GM23338 (cell line): ENCODE results near the gene WRNIP1. TPM values are rescaled to one million over a fixed set of nuclear protein-coding genes. Genes with fewer than 3 reads are reported as not detected.

Source experiments
- ATAC-seq: fragments of 200-7000 bp; cut with Tn5 transposase; 3 replicates; pipeline ENCODE4 v1.9.1; 2020
- DNase-seq: peaks from one replicate; pipeline ENCODE4 v3.0.0-alpha.2; 2015; ENCODE audit warnings: low spot score
- H2AFZ ChIP-seq: fragments of 200-600 bp; sonication (generic); 2 replicates; pipeline ENCODE4 v1.8.0; 2016; ENCODE audit warnings: antibody characterized with exemption, mild to moderate bottlenecking, moderate library complexity
- H3F3A ChIP-seq: fragments of 200-600 bp; sonication (generic); replicated peaks from 2 replicates; pipeline ENCODE4 v1.8.0; 2017; ENCODE audit warnings: antibody characterized with exemption, mixed run types, low read depth
- H3K27ac ChIP-seq: fragments of 200-600 bp; sonication (generic); 2 replicates; pipeline ENCODE4 v1.6.1; 2016; ENCODE audit warnings: low read depth
- H3K27me3 ChIP-seq: fragments of 200-600 bp; sonication (generic); 2 replicates; pipeline ENCODE4 v1.8.0; 2016; ENCODE audit warnings: mild to moderate bottlenecking, mixed run types, moderate library complexity; ENCODE audit not compliant: insufficient read depth
- H3K36me3 ChIP-seq: fragments of 200-600 bp; sonication (generic); 2 replicates; pipeline ENCODE4 v1.8.0; 2016; ENCODE audit warnings: mild to moderate bottlenecking; ENCODE audit not compliant: insufficient read depth
- H3K4me1 ChIP-seq: fragments of 200-600 bp; sonication (generic); 2 replicates; pipeline ENCODE4 v1.8.0; 2016; ENCODE audit warnings: mild to moderate bottlenecking, moderate library complexity; ENCODE audit not compliant: insufficient read depth
- H3K4me2 ChIP-seq: fragments of 200-600 bp; sonication (generic); 2 replicates; pipeline ENCODE4 v1.7.1; 2017; ENCODE audit warnings: mixed run types
- H3K4me3 ChIP-seq: fragments of 200-600 bp; sonication (generic); 2 replicates; pipeline ENCODE4 v1.6.1; 2016; ENCODE audit warnings: mixed run types
- H3K79me2 ChIP-seq: fragments of 200-600 bp; sonication (generic); replicated peaks from 2 replicates; pipeline ENCODE4 v1.8.0; 2017; ENCODE audit warnings: mild to moderate bottlenecking; ENCODE audit not compliant: insufficient read depth
- H3K9me2 ChIP-seq: fragments of 200-600 bp; sonication (generic); 2 replicates; pipeline ENCODE4 v1.8.0; 2017; ENCODE audit not compliant: insufficient read depth
- H4K20me1 ChIP-seq: fragments of 200-600 bp; sonication (generic); replicated peaks from 2 replicates; pipeline ENCODE4 v1.8.0; 2017; ENCODE audit warnings: mild to moderate bottlenecking; ENCODE audit not compliant: insufficient read depth
- H3K27ac Mint-ChIP-seq: 2 replicates; pipeline ENCODE4 v1.8.0; 2020; ENCODE audit warnings: inconsistent platforms, mild to moderate bottlenecking, moderate library complexity, mixed read lengths
- H3K27me3 Mint-ChIP-seq: 3 replicates; pipeline ENCODE4 v1.8.0; 2022; ENCODE audit warnings: low read depth, mild to moderate bottlenecking, moderate library complexity, mixed read lengths, inconsistent platforms; ENCODE audit not compliant: insufficient read depth, poor library complexity
- H3K36me3 Mint-ChIP-seq: 3 replicates; pipeline ENCODE4 v1.8.0; 2021; ENCODE audit warnings: low read depth, mild to moderate bottlenecking, inconsistent platforms, moderate library complexity, mixed read lengths
- H3K4me1 Mint-ChIP-seq: 3 replicates; pipeline ENCODE4 v1.8.0; 2020; ENCODE audit warnings: mild to moderate bottlenecking, inconsistent platforms, mixed read lengths
- H3K4me3 Mint-ChIP-seq: 3 replicates; pipeline ENCODE4 v1.8.0; 2021; ENCODE audit warnings: moderate library complexity, mild to moderate bottlenecking, inconsistent platforms, mixed read lengths
- H3K9me3 Mint-ChIP-seq: 3 replicates; pipeline ENCODE4 v1.8.0; 2020; ENCODE audit warnings: moderate library complexity, mild to moderate bottlenecking, inconsistent platforms, mixed read lengths
- CREB1 ChIP-seq: fragments of 250-450 bp; sonication (Bioruptor Pico); IDR thresholded peaks from 2 replicates; pipeline ENCODE4 v1.5.0; 2020; ENCODE audit warnings: low read depth, mild to moderate bottlenecking, moderate library complexity
- CTCF ChIP-seq, 2 experiments: fragments of 200-600 bp in 1 of 2; sonication (generic) in 1 of 2; conservative IDR thresholded peaks; 2 replicates each; pipeline versions ENCODE4 v1.5.1 to v1.6.1; 2016 to 2017; ENCODE audit warnings: antibody characterized with exemption in 2 of 2, low read depth in 2 of 2, mild to moderate bottlenecking in 2 of 2, moderate library complexity in 1 of 2
- EZH2phosphoT487 ChIP-seq: fragments of 200-600 bp; sonication (generic); IDR thresholded peaks from one replicate; pipeline ENCODE4 v1.8.1; 2018; ENCODE audit warnings: antibody characterized with exemption; ENCODE audit not compliant: unreplicated experiment
- JUNB ChIP-seq: IDR thresholded peaks from one replicate; pipeline ENCODE4 v1.6.1; 2016; ENCODE audit warnings: antibody characterized with exemption; ENCODE audit not compliant: unreplicated experiment
- NANOG ChIP-seq: IDR thresholded peaks from 2 replicates; pipeline ENCODE4 v1.6.1; 2016; ENCODE audit warnings: antibody characterized with exemption, borderline replicate concordance
- STAT1 ChIP-seq: IDR thresholded peaks from one replicate; pipeline ENCODE4 v1.6.1; 2016; ENCODE audit warnings: antibody characterized with exemption; ENCODE audit not compliant: unreplicated experiment
- ZNF331 ChIP-seq: fragments of 250-450 bp; sonication (Bioruptor Pico); IDR thresholded peaks from 2 replicates; pipeline ENCODE4 v1.5.0; 2020; ENCODE audit warnings: low read depth, mild to moderate bottlenecking, moderate library complexity
- polyA plus RNA-seq: library from polyadenylated mRNA; unstranded; fragments of >200 nt; fragmentation: Nextera tagmentation; extraction: Ambion mirVana; gene quantifications from 2 replicates; pipeline ENCODE4 v1.2.1, GENCODE V29; 2016
- total RNA-seq: library from RNA; depleted of rRNA; stranded (reverse); fragments of >200 nt; shearing (Covaris generic); gene quantifications from 2 replicates; pipeline ENCODE4 v1.2.3, GENCODE V29; 2014
- TF ChIP-seq, protein P1 (sequence below): fragments of 250-450 bp; sonication (Bioruptor Pico); IDR thresholded peaks from 2 replicates; pipeline ENCODE4 v1.5.0; 2020; ENCODE audit warnings: mild to moderate bottlenecking, moderate library complexity
- TF ChIP-seq, protein P2 (sequence below): IDR thresholded peaks from 2 replicates; pipeline ENCODE4 v1.6.1; 2016; ENCODE audit warnings: antibody characterized with exemption

WRNIP1 gene
- total and polyA plus RNA-seq, 2 experiments from 2014 or later, result 27.6 to 66.0 TPM

DNA sequence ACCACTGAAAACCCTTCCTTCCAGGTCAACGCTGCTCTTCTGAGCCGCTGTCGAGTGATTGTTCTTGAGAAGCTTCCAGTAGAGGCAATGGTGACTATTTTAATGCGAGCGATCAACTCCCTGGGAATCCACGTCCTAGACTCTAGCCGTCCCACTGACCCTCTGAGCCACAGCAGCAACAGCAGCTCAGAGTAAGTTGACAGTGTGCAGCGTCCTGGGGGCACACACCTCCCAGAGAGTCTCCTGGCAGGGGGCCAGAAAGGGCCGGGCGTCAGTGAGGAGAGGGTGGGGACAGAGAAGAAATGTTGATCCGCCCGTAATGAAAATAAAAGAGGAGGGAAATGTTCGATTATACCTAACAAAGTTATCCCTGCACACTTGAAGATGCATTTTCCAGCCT is 5.0 kb downstream of the WRNIP1 start:
- Histone ChIP-seq H2AFZ (no peak overlapping the region), H3K9me2 (no peaks in the 10 kb centered on the region), H3K79me2 (peaks cover 90% of the 10 kb centered on the region), H3K27me3 (peaks cover 5% of the 10 kb centered on the region; the same call in 1 of the 2 replicates), H4K20me1 (peaks cover 56% of the 10 kb centered on the region), H3K27ac (no peak overlapping the region), H3K36me3 (no peaks in the 10 kb centered on the region), H3K4me1 (peaks cover 35% of the 10 kb centered on the region), H3K4me3 (no peak overlapping the region), H3F3A (no peaks in the 10 kb centered on the region), H3K4me2 (peak overlapping the region; percentile 11; the same call in 1 of the 2 replicates)
- ATAC-seq (no peak), DNase-seq (peak; percentile 28)
- no peaks in the 10 kb centered on the region for H3K9me3 Mint-ChIP-seq
- H3K4me3 Mint-ChIP-seq, result 0 out of 3 replicates have a peak overlapping the region, but pooled peaks have one; percentile 2
- no peaks in the 10 kb centered on the region for H3K27me3 Mint-ChIP-seq
- H3K36me3 Mint-ChIP-seq, result peaks cover 8% of the 10 kb centered on the region
- no peak for TF ChIP-seq JUNB
- TF ChIP-seq, protein P1, sequence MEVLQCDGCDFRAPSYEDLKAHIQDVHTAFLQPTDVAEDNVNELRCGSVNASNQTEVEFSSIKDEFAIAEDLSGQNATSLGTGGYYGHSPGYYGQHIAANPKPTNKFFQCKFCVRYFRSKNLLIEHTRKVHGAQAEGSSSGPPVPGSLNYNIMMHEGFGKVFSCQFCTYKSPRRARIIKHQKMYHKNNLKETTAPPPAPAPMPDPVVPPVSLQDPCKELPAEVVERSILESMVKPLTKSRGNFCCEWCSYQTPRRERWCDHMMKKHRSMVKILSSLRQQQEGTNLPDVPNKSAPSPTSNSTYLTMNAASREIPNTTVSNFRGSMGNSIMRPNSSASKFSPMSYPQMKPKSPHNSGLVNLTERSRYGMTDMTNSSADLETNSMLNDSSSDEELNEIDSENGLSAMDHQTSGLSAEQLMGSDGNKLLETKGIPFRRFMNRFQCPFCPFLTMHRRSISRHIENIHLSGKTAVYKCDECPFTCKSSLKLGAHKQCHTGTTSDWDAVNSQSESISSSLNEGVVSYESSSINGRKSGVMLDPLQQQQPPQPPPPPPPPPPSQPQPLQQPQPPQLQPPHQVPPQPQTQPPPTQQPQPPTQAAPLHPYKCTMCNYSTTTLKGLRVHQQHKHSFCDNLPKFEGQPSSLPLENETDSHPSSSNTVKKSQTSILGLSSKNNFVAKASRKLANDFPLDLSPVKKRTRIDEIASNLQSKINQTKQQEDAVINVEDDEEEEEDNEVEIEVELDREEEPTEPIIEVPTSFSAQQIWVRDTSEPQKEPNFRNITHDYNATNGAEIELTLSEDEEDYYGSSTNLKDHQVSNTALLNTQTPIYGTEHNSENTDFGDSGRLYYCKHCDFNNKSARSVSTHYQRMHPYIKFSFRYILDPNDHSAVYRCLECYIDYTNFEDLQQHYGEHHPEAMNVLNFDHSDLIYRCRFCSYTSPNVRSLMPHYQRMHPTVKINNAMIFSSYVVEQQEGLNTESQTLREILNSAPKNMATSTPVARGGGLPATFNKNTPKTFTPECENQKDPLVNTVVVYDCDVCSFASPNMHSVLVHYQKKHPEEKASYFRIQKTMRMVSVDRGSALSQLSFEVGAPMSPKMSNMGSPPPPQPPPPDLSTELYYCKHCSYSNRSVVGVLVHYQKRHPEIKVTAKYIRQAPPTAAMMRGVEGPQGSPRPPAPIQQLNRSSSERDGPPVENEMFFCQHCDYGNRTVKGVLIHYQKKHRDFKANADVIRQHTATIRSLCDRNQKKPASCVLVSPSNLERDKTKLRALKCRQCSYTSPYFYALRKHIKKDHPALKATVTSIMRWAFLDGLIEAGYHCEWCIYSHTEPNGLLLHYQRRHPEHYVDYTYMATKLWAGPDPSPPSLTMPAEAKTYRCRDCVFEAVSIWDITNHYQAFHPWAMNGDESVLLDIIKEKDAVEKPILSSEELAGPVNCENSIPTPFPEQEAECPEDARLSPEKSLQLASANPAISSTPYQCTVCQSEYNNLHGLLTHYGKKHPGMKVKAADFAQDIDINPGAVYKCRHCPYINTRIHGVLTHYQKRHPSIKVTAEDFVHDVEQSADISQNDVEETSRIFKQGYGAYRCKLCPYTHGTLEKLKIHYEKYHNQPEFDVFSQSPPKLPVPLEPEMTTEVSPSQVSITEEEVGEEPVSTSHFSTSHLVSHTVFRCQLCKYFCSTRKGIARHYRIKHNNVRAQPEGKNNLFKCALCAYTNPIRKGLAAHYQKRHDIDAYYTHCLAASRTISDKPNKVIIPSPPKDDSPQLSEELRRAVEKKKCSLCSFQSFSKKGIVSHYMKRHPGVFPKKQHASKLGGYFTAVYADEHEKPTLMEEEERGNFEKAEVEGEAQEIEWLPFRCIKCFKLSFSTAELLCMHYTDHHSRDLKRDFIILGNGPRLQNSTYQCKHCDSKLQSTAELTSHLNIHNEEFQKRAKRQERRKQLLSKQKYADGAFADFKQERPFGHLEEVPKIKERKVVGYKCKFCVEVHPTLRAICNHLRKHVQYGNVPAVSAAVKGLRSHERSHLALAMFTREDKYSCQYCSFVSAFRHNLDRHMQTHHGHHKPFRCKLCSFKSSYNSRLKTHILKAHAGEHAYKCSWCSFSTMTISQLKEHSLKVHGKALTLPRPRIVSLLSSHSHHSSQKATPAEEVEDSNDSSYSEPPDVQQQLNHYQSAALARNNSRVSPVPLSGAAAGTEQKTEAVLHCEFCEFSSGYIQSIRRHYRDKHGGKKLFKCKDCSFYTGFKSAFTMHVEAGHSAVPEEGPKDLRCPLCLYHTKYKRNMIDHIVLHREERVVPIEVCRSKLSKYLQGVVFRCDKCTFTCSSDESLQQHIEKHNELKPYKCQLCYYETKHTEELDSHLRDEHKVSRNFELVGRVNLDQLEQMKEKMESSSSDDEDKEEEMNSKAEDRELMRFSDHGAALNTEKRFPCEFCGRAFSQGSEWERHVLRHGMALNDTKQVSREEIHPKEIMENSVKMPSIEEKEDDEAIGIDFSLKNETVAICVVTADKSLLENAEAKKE (CRISPR knock-in tag), result no peak
- peaks cover 30% of the 10 kb centered on the region for H3K4me1 Mint-ChIP-seq
- peak overlapping the region; percentile 48; the same call in 1 of the 2 replicates for H3K27ac Mint-ChIP-seq

- Histone ChIP-seq H3K4me2 (no peak overlapping the region), H3K36me3 (no peaks in the 10 kb centered on the region), H3F3A (no peaks in the 10 kb centered on the region), H4K20me1 (peaks cover 56% of the 10 kb centered on the region), H3K27ac (no peak overlapping the region), H2AFZ (no peak overlapping the region), H3K79me2 (peaks cover 98% of the 10 kb centered on the region), H3K27me3 (peaks cover 5% of the 10 kb centered on the region; the same call in 1 of the 2 replicates), H3K4me1 (peaks cover 35% of the 10 kb centered on the region), H3K9me2 (no peaks in the 10 kb centered on the region), H3K4me3 (no peak overlapping the region)
- DNase-seq (no peak), ATAC-seq (no peak)
- H3K36me3 Mint-ChIP-seq, result peaks cover 8% of the 10 kb centered on the region
- no peak overlapping the region for H3K27ac Mint-ChIP-seq
- H3K27me3 Mint-ChIP-seq, result no peaks in the 10 kb centered on the region
- H3K4me1 Mint-ChIP-seq, result peaks cover 30% of the 10 kb centered on the region
- H3K4me3 Mint-ChIP-seq, result no peak overlapping the region
- H3K9me3 Mint-ChIP-seq, result no peaks in the 10 kb centered on the region
- TF ChIP-seq CREB1 (CRISPR knock-in tag) (no peak), CTCF (conservative IDR thresholded peaks at IDR 0.05; ENCODE audit: low read depth in 2 of 2) (no peak), STAT1 (no peak), EZH2phosphoT487 (no peak), NANOG (no peak), JUNB (no peak), ZNF331 (CRISPR knock-in tag) (no peak)
- TF ChIP-seq, protein P2, sequence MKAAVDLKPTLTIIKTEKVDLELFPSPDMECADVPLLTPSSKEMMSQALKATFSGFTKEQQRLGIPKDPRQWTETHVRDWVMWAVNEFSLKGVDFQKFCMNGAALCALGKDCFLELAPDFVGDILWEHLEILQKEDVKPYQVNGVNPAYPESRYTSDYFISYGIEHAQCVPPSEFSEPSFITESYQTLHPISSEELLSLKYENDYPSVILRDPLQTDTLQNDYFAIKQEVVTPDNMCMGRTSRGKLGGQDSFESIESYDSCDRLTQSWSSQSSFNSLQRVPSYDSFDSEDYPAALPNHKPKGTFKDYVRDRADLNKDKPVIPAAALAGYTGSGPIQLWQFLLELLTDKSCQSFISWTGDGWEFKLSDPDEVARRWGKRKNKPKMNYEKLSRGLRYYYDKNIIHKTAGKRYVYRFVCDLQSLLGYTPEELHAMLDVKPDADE, result no peak
Observed at GRCh38 chr6:2771079-2771478, 5.9 kb downstream of the WRNIP1 start.
